ENCODE data around the gene RHOC.

RHOC gene

GRCh38 chr1:112678605-112679004, 28.3 kb downstream of the RHOC start:
- no peak for DNase-seq (ENCODE audit: low spot score)

DNA sequence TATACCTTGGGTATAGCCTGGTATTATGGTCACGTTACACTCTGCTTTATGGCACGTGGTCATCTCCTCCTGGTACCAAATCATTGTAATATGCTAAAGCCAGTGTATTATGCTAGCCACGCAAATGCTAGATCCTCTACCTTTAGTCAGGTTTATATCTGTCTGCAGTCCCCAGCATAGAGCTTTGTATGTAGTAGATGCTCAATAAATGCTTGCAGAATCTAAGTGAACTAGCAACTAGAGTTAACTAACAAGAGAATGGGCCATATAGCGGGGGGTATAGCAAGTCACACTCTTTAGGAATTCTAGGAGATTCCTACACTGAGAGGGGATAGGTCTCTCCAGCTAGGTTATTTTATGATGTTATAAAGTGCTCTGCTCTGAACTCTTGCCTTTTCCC, 29.4 kb downstream of the RHOC start:
- DNase-seq (ENCODE audit: low spot score), result no peak

DNA sequence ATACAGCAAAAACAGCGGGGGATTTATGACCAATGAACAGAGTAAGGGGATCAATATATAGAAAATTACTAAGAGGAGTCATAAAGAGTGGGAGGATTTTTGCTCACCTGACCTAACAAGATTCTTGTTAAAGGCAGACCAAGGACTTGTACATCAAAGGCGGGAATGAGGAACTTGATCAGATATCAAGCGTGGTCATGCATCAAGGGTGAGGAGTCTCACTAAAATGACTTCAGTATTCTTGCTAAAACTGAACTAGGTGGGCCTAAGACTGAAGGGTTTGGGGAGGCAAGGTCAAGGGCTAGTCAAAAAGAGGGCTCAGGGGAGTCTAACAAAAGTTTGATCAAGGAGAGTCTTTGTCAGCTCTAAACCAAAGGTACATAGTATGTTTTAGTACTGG, 30.4 kb downstream of the RHOC start:
- DNase-seq (ENCODE audit: low spot score), result no peak

DNA sequence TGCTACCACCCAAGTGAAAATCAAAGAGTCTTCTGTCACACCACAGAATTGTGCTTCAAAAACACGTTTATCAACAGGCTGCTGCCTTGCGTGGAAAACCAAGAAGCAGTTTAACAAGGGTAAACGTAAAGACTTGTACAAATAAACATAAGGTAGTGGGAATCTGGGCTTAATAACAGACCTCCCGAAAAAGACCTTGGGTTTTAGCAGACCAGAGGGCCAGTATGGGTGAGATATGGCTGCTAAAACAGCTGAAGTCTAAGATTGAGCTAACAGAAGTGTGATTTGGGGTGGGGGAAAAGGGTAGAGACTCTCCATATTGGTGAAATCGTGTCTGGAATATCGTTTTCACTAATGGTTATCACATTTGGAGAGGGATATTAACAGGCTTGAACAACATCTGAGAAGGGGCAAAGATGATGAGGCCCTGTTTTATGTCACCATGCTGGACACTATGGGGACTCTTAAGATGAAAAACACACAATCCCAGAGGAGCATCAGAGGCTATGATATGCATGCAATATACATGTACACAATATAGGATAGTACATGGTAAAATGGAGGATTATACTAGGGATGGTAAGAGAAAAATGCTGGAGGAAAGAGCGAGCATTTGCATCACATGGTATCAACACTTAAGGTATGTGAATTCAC, 31.1 kb downstream of the RHOC start:
- DNase-seq (ENCODE audit: low spot score), result no peak

DNA sequence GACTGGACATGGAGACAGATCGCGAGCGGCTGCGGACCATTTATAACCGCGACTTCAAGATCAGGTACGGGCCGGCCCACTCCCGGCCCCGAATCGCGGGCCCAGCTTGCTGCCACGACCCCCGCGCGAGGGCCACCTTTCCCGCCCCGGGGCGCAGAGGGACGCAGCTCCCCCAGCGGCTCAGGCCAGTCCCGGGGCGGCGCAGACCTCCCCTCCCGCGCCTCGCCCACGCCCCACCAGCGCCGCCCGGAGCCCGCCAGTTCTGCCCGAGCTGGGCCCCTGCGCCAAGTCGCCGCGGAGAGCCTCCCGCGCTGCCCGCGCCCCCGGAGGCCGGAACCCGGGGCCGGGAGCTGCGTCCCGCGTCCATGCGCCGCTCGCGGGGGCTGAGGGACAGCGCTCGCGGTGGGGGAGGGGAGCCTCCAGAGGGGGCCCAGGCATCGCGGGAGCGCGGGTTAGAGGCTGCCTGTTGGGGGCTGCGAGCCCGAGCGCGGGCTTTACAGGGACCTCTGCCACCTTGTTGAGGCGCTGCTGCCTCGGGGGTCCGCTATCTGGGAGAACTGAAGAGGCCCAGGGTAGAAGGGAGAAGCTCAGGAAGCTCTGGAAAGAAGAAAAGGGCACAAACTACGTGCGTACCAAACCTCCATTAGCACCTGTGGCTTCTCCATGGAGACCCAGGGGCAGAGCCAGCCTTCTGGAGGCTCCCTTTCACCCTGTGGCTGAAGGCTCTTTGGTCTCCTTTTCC, 31.8 kb downstream of the RHOC start:
- DNase-seq (ENCODE audit: low spot score), result no peak

DNA sequence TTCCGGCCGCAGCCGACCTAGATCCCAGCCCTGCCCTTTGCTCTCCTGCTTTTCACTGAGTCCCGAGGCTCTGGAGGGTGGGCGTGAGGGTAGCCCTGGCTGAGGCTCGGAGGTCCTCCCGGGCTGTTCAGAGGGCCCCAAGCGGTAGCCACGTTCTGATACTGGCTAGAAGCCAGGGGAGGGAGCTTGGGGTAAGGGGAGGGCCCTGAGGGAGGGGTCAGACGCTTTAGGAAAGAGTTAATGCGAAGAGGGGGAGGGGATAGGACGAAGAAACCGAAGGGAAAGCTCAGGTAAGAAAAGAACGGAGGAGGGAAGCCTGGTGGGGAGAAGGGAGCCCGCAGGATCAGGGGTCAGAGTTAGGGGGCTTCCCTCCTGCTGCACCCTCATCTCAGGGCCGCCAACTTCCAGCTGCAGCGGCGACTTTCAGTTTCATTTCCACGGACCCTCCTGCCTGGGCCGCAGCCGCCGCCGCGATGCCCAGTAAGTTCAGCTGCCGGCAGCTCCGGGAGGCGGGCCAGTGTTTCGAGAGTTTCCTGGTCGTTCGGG, 32.4 kb downstream of the RHOC start, which contains the start of gene MOV10:
MOV10 (plus strand) TSS at position 220 of the 546 bp plus-strand sequence; CDS start at position 474, 254 bp downstream.
- no peak for DNase-seq (ENCODE audit: low spot score)

GRCh38 chr1:112673592-112674439, 33.1 kb downstream of the RHOC start:
- no peak for DNase-seq (ENCODE audit: low spot score)

DNA sequence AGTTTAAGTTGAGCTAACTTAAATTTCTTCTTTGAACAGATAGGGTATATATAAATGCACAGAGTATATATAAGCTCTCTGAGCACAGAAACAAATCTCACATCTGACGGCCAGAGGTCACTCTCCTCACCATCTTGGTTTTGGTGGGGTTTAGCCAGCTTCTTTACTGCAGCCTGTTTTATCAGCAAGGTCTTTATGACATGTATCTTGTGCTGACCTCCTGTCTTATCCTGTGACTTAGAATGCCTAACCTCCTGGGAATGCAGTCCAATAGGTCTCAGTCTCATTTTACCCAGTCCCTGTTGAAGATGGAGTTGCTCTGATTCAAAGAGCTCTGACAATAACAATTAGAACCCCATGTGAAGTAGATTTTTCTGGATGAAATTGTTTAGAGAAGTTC, 34.1 kb downstream of the RHOC start:
- no peak for DNase-seq (ENCODE audit: low spot score)

GRCh38 chr1:112672009-112672408, 34.9 kb downstream of the RHOC start:
- no peak for DNase-seq (ENCODE audit: low spot score)

- no peak for DNase-seq (ENCODE audit: low spot score)
Observed at GRCh38 chr1:112666946-112667345, 40.0 kb downstream of the RHOC start.

GRCh38 chr1:112665857-112666256, 41.1 kb downstream of the RHOC start:
- DNase-seq (ENCODE audit: low spot score), result no peak

- DNase-seq (ENCODE audit: low spot score), result no peak
Observed at GRCh38 chr1:112651205-112651604, 55.7 kb downstream of the RHOC start.
